ENCODE results near the gene CDH22. TPM values are rescaled to one million over a fixed set of nuclear protein-coding genes. Genes with fewer than 3 reads are reported as not detected.
A peak's percentile ranks its signal among the peaks of the same experiment; 100 is the strongest.

CDH22 gene
- total RNA-seq, 3 donors from 2014 or later: 0.13 to 0.32 (median 0.19) TPM

DNA sequence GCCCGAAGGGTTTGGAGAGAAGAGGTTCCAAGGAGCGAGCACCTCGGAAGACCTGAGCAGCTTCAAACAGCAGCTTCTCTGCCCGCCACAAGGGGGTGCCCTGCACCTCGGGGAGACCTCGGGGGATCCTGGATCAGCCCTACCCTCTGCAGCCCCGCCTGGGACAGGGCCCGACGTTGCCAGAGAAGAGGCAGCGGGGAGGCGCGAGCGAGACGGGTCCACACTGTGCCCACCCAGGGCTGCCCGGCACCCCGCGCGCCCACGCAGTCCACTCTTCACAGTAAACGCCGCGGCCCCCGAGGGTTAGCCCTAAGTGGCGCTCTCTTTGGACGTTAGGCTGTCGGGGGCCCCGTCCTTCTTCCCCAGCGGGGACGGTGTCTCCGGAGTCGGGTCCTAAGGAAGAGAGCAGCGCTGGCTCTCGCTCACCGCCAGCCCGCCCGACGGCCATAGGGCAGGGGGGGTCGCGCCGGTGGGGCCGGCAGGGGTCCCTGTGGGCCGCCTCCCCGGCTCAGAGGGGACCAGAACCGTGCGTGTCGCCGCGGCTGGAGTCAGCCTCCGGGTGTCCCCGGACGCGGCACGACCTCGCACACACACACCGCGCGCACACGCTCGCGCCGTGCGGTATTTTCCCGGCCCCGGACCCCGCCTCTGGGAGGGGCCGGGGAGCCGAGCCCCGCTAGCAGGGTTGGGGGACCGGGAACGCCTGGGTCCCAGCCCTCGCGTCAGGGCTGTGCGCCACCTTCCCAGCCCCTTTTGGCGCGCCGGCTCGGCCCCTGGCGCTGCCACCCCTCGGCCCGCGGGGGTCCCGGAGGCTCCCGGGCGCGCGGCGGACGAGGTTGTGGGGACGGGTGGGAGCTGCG is 929 bp downstream of the CDH22 start:
- peak; percentile 39 to 68 (median 63) for DNase-seq
- intact Hi-C loops (cut with DNase I, micrococcal nuclease): no loop called here
- H3K4me3 ChIP-seq: no peak overlapping the region
- H3K9me3 ChIP-seq: no peaks in the 10 kb centered on the region
- H3K4me1 ChIP-seq (ENCODE audit: low read depth): peaks cover 9% of the 10 kb centered on the region
- ATAC-seq: peak; percentile 82
- no peaks in the 10 kb centered on the region for H3K36me3 ChIP-seq (ENCODE audit: low read depth)
- TF ChIP-seq, protein P1, sequence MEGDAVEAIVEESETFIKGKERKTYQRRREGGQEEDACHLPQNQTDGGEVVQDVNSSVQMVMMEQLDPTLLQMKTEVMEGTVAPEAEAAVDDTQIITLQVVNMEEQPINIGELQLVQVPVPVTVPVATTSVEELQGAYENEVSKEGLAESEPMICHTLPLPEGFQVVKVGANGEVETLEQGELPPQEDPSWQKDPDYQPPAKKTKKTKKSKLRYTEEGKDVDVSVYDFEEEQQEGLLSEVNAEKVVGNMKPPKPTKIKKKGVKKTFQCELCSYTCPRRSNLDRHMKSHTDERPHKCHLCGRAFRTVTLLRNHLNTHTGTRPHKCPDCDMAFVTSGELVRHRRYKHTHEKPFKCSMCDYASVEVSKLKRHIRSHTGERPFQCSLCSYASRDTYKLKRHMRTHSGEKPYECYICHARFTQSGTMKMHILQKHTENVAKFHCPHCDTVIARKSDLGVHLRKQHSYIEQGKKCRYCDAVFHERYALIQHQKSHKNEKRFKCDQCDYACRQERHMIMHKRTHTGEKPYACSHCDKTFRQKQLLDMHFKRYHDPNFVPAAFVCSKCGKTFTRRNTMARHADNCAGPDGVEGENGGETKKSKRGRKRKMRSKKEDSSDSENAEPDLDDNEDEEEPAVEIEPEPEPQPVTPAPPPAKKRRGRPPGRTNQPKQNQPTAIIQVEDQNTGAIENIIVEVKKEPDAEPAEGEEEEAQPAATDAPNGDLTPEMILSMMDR (IDR thresholded peaks at IDR 0.05): peak; percentile 69

DNA sequence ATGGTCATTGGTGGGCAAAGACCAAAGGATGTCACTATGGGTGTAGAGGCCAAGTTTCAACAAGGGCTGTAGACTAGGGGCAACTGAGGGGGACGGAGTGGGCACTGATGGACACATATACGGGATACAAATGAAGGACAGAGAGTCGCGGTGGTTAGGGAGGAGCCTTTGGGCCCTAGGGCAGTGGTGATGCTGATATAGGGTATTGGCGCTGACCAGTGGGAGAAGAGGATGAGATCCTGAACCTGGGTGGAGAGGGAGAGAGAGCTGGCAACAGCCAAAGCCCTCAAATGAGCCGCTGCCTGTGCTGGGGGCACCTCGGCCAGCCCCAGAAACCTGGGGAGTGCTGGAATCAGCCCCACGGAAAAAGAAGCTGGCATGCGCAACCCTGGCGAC is 1.6 kb downstream of the CDH22 start:
- intact Hi-C loops (cut with DNase I, micrococcal nuclease): no loop called here

DNA sequence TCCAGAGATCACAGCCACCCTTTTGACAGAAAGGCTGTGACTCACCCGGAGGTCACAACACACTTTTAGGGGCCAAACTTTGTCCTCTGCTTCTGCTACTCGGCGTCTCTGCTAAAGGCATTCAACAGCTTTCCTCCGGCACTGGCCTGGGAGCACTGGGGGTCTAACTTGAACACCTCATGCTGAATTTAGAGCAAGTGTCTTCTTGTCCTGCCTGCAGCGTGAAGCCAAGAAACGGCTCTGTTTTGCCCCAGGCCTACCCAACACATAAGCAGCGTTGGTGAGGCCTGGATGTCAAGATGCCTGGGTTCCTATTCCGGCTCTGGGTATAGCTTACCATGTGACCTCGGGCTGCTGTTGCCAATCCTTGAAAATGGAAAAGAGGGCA is 2.3 kb downstream of the CDH22 start:
- TF ChIP-seq, protein P1 (IDR thresholded peaks at IDR 0.05): no peak
- intact Hi-C loops (cut with DNase I, micrococcal nuclease): no loop called here

More for the DNA sequence above, 1.6 kb downstream of the CDH22 start:
- peaks cover 9% of the 10 kb centered on the region for H3K4me1 ChIP-seq (ENCODE audit: low read depth)
- H3K9me3 ChIP-seq: no peaks in the 10 kb centered on the region
- no peaks in the 10 kb centered on the region for H3K36me3 ChIP-seq (ENCODE audit: low read depth)
- H3K4me3 ChIP-seq: no peak overlapping the region
- DNase-seq (no peak), ATAC-seq (no peak)
- TF ChIP-seq, protein P1 (IDR thresholded peaks at IDR 0.05): no peak

DNA sequence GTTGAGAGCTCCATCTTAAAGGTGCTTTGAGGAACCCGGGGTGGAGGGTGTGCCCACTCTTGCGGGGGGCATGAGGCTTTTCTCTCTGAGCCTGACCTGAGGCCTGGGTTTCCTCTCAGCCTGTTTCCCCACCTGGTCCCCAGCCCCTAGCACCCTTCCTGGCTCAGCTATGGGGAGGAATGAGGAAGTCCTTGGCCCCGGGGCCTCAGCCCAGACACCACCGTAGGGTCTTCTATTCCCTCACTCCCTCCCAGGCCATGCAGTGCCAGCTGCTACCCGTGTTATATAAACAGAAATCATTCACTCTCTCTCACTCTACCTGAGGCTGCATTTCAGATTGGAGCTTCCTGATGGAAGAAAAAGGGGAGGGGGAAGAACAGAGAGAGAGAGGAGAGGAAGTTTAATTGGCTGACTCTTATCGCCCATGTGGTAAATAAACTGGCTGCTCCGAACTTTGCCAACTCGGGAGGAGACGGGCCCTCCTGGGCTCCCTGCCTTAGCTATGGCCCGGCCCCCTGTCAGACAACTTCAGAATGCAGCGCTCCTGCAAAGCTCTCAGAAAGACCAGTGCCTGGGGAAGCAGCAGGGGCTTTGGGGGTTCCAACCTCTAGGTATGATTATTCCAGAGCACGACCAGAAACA is 2.8 kb downstream of the CDH22 start:
- H3K36me3 ChIP-seq (ENCODE audit: low read depth): no peaks in the 10 kb centered on the region
- intact Hi-C loops (cut with DNase I, micrococcal nuclease): no loop called here
- ATAC-seq: peak; percentile 52
- no peaks in the 10 kb centered on the region for H3K9me3 ChIP-seq
- peak in 1 of 3 donors; percentile 9 for DNase-seq
- TF ChIP-seq, protein P1 (IDR thresholded peaks at IDR 0.05): no peak
- peaks cover 9% of the 10 kb centered on the region for H3K4me1 ChIP-seq (ENCODE audit: low read depth)
- no peak overlapping the region for H3K4me3 ChIP-seq

More for the DNA sequence above, 2.3 kb downstream of the CDH22 start:
- Histone ChIP-seq H3K4me3 (no peak overlapping the region), H3K36me3 (ENCODE audit: low read depth) (no peaks in the 10 kb centered on the region), H3K4me1 (ENCODE audit: low read depth) (peaks cover 9% of the 10 kb centered on the region), H3K9me3 (no peaks in the 10 kb centered on the region)
- ATAC-seq (no peak), DNase-seq (no peak)

DNA sequence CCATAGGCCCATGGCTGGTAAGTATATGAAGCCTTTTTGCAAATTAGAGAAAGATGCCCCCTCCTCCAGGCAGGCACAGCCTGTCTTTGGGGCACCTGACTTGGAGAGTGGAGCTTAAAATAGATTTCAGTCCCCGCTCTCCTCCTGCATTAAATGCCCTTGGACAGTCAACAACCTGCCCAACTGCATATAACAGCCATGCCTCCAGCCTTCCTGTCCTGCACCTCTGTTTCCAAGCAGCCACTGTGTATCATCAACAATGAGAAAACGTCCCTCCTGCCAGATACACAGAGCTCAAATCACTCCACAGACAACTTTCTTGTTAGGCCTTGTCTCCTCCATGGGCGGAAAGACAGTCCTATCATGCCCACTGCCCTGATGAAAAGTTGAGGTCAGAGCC is 3.4 kb downstream of the CDH22 start:
- intact Hi-C loops (cut with DNase I, micrococcal nuclease): no loop called here
- no peak for DNase-seq
- Histone ChIP-seq H3K36me3 (ENCODE audit: low read depth) (no peaks in the 10 kb centered on the region), H3K4me1 (ENCODE audit: low read depth) (peaks cover 9% of the 10 kb centered on the region), H3K9me3 (no peaks in the 10 kb centered on the region), H3K4me3 (no peak overlapping the region)
- ATAC-seq: no peak
- TF ChIP-seq, protein P1 (IDR thresholded peaks at IDR 0.05): no peak

Data from mucosa of descending colon (tissue), 3 donors.